Measurements from ENCODE around the gene CPXM2.

Gene CPXM2

DNA sequence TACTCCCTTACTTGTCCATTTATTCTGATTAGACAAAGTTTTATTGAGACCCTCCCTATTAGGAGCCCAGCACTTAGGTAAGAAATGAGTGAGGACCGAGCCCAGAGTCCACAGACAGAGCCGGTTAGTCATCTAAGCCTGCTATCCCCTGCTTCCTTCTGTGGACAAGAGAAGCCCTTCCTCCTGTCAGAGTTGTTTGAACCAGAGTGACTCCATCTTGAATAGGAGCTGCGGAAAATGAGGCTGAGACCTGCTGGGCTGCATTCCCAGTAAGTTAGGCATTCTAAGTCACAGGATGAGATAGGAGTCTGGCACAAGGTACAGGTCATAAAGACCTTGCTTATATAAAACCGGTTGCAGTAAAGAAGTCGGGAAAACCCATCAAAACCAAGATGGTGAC is 109.1 kb downstream of the CPXM2 start:
- H3K36me3 ChIP-seq (ENCODE audit: control insufficient read depth, insufficient read depth, low read length), result no peaks in the 10 kb centered on the region
- no peaks in the 10 kb centered on the region for H3K27me3 ChIP-seq (replicated peaks; ENCODE audit: control insufficient read depth, insufficient read depth, low read length, poor library complexity, severe bottlenecking)
- H3K4me3 ChIP-seq (ENCODE audit: insufficient read depth, low read depth, low read length, poor library complexity, severe bottlenecking), result no peak overlapping the region
- H3K4me1 ChIP-seq (ENCODE audit: control insufficient read depth, insufficient read depth, low read length, poor library complexity, severe bottlenecking), result no peaks in the 10 kb centered on the region
- DNase-seq, result no peak
- H3K27ac ChIP-seq (ENCODE audit: insufficient read depth, low read length, poor library complexity, severe bottlenecking), result no peak overlapping the region
- no peaks in the 10 kb centered on the region for H3K9me3 ChIP-seq (ENCODE audit: control insufficient read depth, low read length)

DNA sequence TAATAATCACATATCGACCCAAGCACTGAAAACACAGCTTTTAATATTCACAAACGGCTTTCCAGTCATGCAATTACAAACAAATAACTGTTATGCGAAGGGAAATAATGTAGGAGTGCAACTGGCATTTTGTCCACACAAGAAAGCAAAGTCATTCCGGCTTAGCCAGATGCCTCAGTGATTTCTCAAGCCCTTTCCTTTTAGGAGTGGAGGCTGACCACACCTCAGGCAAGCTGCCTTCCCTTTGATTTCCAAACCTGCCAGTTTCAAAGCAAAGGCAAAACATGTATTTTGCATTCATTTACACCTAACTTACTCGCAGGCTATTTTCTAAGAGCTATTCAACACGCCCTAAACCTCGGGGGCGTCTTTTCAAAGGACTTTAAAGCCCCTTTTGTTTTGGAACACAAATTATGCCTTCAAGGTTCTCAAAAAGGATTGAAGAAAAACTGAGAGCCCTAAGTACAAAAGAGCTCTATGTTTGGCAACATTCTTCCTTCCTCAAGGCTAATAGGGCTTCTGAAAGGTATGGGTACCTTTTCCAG is 109.6 kb downstream of the CPXM2 start:
- H3K27ac ChIP-seq (ENCODE audit: insufficient read depth, low read length, poor library complexity, severe bottlenecking), result no peak overlapping the region
- no peak for DNase-seq
- no peaks in the 10 kb centered on the region for H3K9me3 ChIP-seq (ENCODE audit: control insufficient read depth, low read length)
- no peak overlapping the region for H3K4me3 ChIP-seq (ENCODE audit: insufficient read depth, low read depth, low read length, poor library complexity, severe bottlenecking)
- H3K36me3 ChIP-seq (ENCODE audit: control insufficient read depth, insufficient read depth, low read length), result no peaks in the 10 kb centered on the region
- no peaks in the 10 kb centered on the region for H3K27me3 ChIP-seq (replicated peaks; ENCODE audit: control insufficient read depth, insufficient read depth, low read length, poor library complexity, severe bottlenecking)
- H3K4me1 ChIP-seq (ENCODE audit: control insufficient read depth, insufficient read depth, low read length, poor library complexity, severe bottlenecking), result no peaks in the 10 kb centered on the region

DNA sequence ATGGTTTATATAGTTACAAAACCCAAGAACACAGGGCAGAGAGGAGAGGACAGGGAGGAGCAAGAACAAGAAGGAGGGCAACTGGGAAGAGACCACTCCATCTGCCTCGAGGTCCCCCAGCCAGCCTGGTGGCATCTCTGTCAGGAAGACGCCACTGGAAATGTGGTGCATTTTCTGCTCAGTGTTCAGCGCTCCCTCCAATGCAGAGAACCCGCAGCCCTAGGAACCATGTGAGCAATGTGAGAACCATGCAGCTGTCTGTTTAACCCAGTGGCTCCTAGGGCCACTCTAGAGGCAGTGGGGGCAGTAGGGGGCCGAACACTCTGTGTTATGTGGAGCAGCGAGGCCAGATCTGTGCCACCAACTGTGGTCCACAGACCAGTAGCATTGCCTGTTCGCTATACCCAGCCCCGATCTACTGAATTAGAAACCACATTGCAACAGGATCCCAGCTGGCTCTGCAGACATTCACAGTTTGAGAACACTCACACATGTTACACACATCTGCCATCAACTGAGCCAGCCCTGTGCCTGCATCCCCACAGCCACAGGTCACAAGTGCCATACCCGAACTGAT is 110.2 kb downstream of the CPXM2 start:
- DNase-seq, result no peak
- no peak overlapping the region for H3K4me3 ChIP-seq (ENCODE audit: insufficient read depth, low read depth, low read length, poor library complexity, severe bottlenecking)
- H3K36me3 ChIP-seq (ENCODE audit: control insufficient read depth, insufficient read depth, low read length), result no peaks in the 10 kb centered on the region
- H3K9me3 ChIP-seq (ENCODE audit: control insufficient read depth, low read length), result no peaks in the 10 kb centered on the region
- H3K4me1 ChIP-seq (ENCODE audit: control insufficient read depth, insufficient read depth, low read length, poor library complexity, severe bottlenecking), result no peaks in the 10 kb centered on the region
- H3K27me3 ChIP-seq (replicated peaks; ENCODE audit: control insufficient read depth, insufficient read depth, low read length, poor library complexity, severe bottlenecking), result no peaks in the 10 kb centered on the region
- H3K27ac ChIP-seq (ENCODE audit: insufficient read depth, low read length, poor library complexity, severe bottlenecking), result no peak overlapping the region

DNA sequence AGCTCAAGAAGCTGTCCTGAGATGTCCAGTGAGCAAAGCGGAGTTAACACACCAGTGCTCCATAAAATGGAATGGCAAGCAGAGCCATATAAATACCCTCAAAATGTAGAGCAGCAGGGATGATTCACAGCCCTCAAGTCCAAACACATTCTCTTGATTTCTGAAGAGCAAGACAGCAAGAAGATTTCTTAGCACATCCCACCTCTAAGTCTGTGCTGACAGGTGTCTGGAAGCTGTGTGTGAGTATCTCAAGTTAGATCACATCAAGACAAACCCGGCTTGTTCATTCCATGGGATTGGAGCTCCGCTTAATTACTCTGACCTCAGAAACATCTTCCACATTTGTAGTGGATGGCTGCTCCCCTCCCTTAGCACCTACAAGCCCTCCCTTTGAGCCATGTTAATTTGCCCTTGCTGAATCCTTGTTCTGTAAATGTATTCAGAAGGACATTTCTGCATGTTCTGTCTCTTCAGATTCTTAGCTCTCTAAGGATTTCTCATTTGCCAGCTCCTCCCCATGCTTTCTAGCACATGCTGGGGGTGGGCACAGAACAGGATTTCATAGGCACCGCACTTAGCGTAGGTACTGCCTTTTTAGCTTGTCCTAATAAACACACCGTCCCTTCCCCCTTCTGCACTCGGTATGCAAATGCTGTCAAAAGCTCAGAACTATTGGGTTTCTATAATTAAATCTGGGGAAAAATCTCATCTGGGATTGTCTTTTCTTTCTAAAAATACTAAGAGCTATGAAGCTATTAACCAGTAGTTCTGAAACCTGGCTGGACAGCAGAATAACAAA is 112.7 kb downstream of the CPXM2 start:
- Histone ChIP-seq H3K4me1 (ENCODE audit: control insufficient read depth, insufficient read depth, low read length, poor library complexity, severe bottlenecking) (no peaks in the 10 kb centered on the region), H3K9me3 (ENCODE audit: control insufficient read depth, low read length) (no peaks in the 10 kb centered on the region), H3K4me3 (ENCODE audit: insufficient read depth, low read depth, low read length, poor library complexity, severe bottlenecking) (no peak overlapping the region), H3K27me3 (replicated peaks; ENCODE audit: control insufficient read depth, insufficient read depth, low read length, poor library complexity, severe bottlenecking) (no peaks in the 10 kb centered on the region), H3K27ac (ENCODE audit: insufficient read depth, low read length, poor library complexity, severe bottlenecking) (no peak overlapping the region), H3K36me3 (ENCODE audit: control insufficient read depth, insufficient read depth, low read length) (no peaks in the 10 kb centered on the region)
- DNase-seq, result no peak

DNA sequence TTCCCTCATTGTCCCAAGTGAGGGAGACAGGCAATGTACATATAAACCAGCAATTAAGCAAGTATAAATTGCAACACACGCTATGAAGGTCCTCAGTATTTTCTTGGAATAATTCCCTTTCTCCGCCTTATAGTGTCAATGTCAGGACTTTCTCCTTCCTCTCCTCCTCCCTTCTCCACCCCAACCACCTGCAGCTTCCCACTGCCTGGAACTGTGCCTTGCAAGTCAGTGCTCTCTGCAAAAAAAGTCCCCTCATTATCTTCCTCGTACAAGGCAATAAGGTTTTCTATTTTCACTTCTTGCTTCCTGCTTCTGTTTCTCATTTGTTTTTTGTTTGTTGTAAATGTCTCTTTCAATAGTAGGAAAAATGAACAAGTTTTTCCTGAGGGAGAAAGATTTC is 113.7 kb downstream of the CPXM2 start:
- peaks cover 8% of the 10 kb centered on the region for H3K9me3 ChIP-seq (ENCODE audit: control insufficient read depth, low read length)
- H3K4me3 ChIP-seq (ENCODE audit: insufficient read depth, low read depth, low read length, poor library complexity, severe bottlenecking), result no peak overlapping the region
- no peak overlapping the region for H3K27ac ChIP-seq (ENCODE audit: insufficient read depth, low read length, poor library complexity, severe bottlenecking)
- no peaks in the 10 kb centered on the region for H3K4me1 ChIP-seq (ENCODE audit: control insufficient read depth, insufficient read depth, low read length, poor library complexity, severe bottlenecking)
- DNase-seq, result no peak
- no peaks in the 10 kb centered on the region for H3K27me3 ChIP-seq (replicated peaks; ENCODE audit: control insufficient read depth, insufficient read depth, low read length, poor library complexity, severe bottlenecking)
- no peaks in the 10 kb centered on the region for H3K36me3 ChIP-seq (ENCODE audit: control insufficient read depth, insufficient read depth, low read length)

DNA sequence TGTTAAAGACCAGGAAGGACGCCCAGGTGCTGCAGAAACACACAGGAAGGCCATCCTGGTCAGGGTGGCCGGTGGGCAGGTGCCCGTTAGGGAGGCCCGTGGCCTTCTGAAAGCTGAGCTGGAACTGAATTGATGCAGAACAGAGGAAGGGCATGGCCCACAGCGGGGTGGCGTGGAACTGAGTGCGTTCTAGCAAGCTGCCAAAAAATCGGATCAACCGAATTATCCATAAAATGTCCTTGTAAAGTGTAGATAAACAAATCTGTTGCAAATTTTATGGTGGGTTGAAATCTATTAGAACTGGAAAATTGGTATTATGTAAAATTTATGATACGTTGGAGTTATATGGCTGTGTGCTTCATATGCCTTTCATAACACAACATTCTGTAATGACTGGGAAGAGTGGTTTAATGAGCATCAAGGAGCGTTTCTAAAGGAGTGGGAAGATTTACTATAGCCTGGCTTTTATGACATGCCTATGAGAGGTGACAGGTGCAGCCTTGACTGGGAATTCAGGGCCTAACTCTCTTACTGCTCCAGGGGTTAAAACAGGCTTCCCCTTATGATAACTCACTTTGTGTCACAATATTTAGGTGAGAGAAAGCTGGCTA is 117.4 kb downstream of the CPXM2 start:
- peaks cover 10% of the 10 kb centered on the region for H3K9me3 ChIP-seq (ENCODE audit: control insufficient read depth, low read length)
- H3K4me3 ChIP-seq (ENCODE audit: insufficient read depth, low read depth, low read length, poor library complexity, severe bottlenecking), result no peak overlapping the region
- H3K36me3 ChIP-seq (ENCODE audit: control insufficient read depth, insufficient read depth, low read length), result no peaks in the 10 kb centered on the region
- no peaks in the 10 kb centered on the region for H3K4me1 ChIP-seq (ENCODE audit: control insufficient read depth, insufficient read depth, low read length, poor library complexity, severe bottlenecking)
- DNase-seq, result no peak
- H3K27me3 ChIP-seq (replicated peaks; ENCODE audit: control insufficient read depth, insufficient read depth, low read length, poor library complexity, severe bottlenecking), result no peaks in the 10 kb centered on the region
- H3K27ac ChIP-seq (ENCODE audit: insufficient read depth, low read length, poor library complexity, severe bottlenecking), result no peak overlapping the region

DNA sequence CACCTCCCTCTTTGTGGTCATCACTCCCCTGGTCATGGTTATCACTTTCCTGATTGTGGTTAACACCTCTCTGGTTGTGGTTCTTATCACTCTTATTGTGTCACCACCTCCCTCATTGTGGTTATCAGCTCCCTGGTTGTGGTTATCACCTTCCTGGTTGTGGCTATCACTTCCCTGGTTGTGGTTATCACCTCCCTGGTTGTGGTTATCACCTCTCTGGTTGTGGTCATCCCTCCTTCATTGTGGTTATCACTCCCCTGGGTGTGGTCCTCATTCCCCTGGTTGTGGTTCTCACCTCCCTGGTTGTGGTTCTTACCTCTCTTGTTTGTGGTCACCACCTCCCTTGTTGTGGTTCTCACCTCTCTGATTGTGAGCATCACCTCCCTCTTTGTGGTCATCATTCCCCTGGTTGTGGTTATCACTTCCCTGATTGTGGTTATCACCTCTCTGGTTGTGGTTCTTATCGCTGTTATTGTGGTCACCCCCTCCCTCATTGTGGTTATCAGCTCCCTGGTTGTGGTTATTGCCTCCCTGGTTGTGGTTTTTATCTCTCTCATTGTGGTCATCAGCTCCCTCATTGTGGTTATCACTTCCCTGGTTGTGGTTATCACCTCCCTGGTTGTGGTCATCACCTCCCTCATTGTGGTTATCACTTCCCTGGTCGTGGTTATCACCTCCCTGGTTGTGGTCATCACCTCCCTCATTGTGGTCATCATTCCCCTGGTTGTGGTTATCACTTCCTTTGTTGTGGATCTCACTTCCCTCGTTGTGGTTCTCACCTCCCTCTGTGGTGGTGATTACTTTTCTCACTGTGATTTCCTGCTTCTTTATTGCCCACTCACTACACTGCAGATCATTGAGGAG is 118.7 kb downstream of the CPXM2 start:
- H3K4me1 ChIP-seq (ENCODE audit: control insufficient read depth, insufficient read depth, low read length, poor library complexity, severe bottlenecking), result no peaks in the 10 kb centered on the region
- H3K36me3 ChIP-seq (ENCODE audit: control insufficient read depth, insufficient read depth, low read length), result no peaks in the 10 kb centered on the region
- peaks cover 10% of the 10 kb centered on the region for H3K9me3 ChIP-seq (ENCODE audit: control insufficient read depth, low read length)
- H3K27ac ChIP-seq (ENCODE audit: insufficient read depth, low read length, poor library complexity, severe bottlenecking), result no peak overlapping the region
- DNase-seq, result no peak
- H3K27me3 ChIP-seq (replicated peaks; ENCODE audit: control insufficient read depth, insufficient read depth, low read length, poor library complexity, severe bottlenecking), result no peaks in the 10 kb centered on the region
- H3K4me3 ChIP-seq (ENCODE audit: insufficient read depth, low read depth, low read length, poor library complexity, severe bottlenecking), result no peak overlapping the region

DNA sequence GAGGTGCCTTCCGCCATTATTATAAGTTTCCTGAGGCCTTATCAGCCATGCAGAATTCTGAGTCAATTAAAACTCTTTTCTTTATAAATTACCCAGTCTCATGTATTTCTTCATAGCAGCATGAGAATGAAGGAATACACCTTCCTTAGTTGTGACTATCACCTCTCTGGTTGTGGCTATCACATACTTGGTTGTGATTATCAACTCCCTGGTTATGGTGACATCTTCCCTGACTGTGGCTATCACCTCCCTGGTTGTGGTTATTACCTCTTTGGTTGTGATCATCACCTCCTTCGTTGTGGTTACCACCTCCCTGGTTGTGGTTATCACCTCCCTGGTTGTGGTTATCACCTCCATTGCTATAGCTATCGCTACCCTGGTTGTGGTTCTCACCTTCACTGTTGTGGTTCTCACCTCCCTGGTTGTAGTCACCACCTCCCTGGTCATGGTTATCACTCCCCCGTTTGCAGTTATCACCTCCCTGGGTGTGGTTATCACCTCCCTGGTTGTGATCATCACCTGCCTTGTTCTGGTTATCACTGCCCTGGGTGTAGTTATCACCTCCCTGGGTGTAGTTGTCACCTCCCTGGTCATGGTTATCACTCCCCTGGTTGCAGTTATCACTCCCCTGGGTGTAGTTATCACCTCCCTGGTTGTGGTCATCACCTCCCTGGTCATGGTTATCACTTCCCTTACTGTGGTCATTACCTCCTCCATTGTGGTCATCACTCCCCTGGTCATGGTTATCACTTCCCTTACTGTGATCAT is 119.5 kb downstream of the CPXM2 start:
- Histone ChIP-seq H3K4me3 (ENCODE audit: insufficient read depth, low read depth, low read length, poor library complexity, severe bottlenecking) (no peak overlapping the region), H3K27me3 (replicated peaks; ENCODE audit: control insufficient read depth, insufficient read depth, low read length, poor library complexity, severe bottlenecking) (peaks cover 3% of the 10 kb centered on the region), H3K27ac (ENCODE audit: insufficient read depth, low read length, poor library complexity, severe bottlenecking) (no peak overlapping the region), H3K36me3 (ENCODE audit: control insufficient read depth, insufficient read depth, low read length) (no peaks in the 10 kb centered on the region), H3K9me3 (ENCODE audit: control insufficient read depth, low read length) (peaks cover 10% of the 10 kb centered on the region), H3K4me1 (ENCODE audit: control insufficient read depth, insufficient read depth, low read length, poor library complexity, severe bottlenecking) (no peaks in the 10 kb centered on the region)
- DNase-seq, result no peak

DNA sequence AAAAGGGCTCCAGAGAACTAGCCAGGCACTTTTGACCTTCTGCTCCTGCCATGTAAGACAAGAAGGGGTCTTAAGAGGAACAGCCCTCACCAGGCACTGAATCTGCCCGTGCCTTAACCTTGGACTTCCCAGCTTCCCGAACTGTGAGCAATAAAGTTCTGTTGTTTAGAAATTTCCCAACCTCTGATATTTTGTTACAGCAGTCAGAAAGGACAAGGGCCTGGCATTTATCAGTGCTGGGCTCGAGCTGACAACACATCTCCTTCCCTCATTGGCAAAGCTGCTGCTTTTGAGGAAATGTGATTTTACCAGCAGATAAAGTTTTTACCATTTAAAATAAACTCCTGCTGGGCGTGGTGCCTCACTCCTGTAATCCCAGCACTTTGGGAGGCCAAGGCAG is 122.0 kb downstream of the CPXM2 start:
- no peak for DNase-seq
- Histone ChIP-seq H3K4me3 (ENCODE audit: insufficient read depth, low read depth, low read length, poor library complexity, severe bottlenecking) (no peak overlapping the region), H3K27me3 (replicated peaks; ENCODE audit: control insufficient read depth, insufficient read depth, low read length, poor library complexity, severe bottlenecking) (peaks cover 3% of the 10 kb centered on the region), H3K36me3 (ENCODE audit: control insufficient read depth, insufficient read depth, low read length) (no peaks in the 10 kb centered on the region), H3K9me3 (ENCODE audit: control insufficient read depth, low read length) (peaks cover 10% of the 10 kb centered on the region), H3K4me1 (ENCODE audit: control insufficient read depth, insufficient read depth, low read length, poor library complexity, severe bottlenecking) (no peaks in the 10 kb centered on the region), H3K27ac (ENCODE audit: insufficient read depth, low read length, poor library complexity, severe bottlenecking) (no peak overlapping the region)

Measured in effector memory CD4-positive, alpha-beta T cell (primary cell).